Thymus (tissue), 11 donors: ENCODE results near the gene DISP3. TPM values are rescaled to one million over a fixed set of nuclear protein-coding genes. Genes with fewer than 3 reads are reported as not detected.

Experiments
- DNase-seq, 9 donors: peaks; one replicate each; pipeline ENCODE4 v3.0.0-alpha.2; 2013; ENCODE audit warnings: low spot score in 9 of 9, low read depth in 6 of 9, missing footprints in 1 of 9
- H3K27ac ChIP-seq, 2 donors: one replicate each; pipeline ENCODE4 v1.5.1; 2013; ENCODE audit warnings: control low read depth in 1 of 2, low read depth in 1 of 2, low read length in 1 of 2, mild to moderate bottlenecking in 1 of 2, moderate library complexity in 1 of 2
- H3K27me3 ChIP-seq, 2 donors: one replicate each; pipeline ENCODE4 v1.5.1; 2013; ENCODE audit warnings: low read length in 1 of 2; ENCODE audit not compliant: control insufficient read depth in 2 of 2, insufficient read depth in 1 of 2
- H3K36me3 ChIP-seq, 2 donors: one replicate each; pipeline ENCODE4 v1.5.1; 2013; ENCODE audit warnings: low read length in 1 of 2, mild to moderate bottlenecking in 1 of 2, moderate library complexity in 1 of 2; ENCODE audit not compliant: control insufficient read depth in 2 of 2, insufficient read depth in 2 of 2
- H3K4me1 ChIP-seq, 2 donors: one replicate each; pipeline ENCODE4 v1.5.1; 2013; ENCODE audit warnings: low read length in 2 of 2; ENCODE audit not compliant: control insufficient read depth in 2 of 2, insufficient read depth in 2 of 2
- H3K4me3 ChIP-seq, 2 donors: one replicate each; pipeline ENCODE4 v1.5.1; 2013; ENCODE audit warnings: low read length in 2 of 2, control low read depth in 1 of 2, mild to moderate bottlenecking in 1 of 2
- H3K9me3 ChIP-seq, 2 donors: one replicate each; pipeline ENCODE4 v1.5.1; 2013; ENCODE audit warnings: low read length in 1 of 2, mild to moderate bottlenecking in 1 of 2; ENCODE audit not compliant: control insufficient read depth in 2 of 2, insufficient read depth in 1 of 2
- WGBS: extraction: QIAGEN DNeasy Blood & Tissue Kit; methylation state at CpG from one replicate; pipeline ENCODE4 v1.1.7; 2013; 5-methylcytosine and 5-hydroxymethylcytosine counted together
- polyA plus RNA-seq: library from polyadenylated mRNA; stranded (reverse); fragments of 200-250 nt; gene quantifications from one replicate; pipeline ENCODE4 v1.2.3, GENCODE V29; 2013
- total RNA-seq: library from RNA; stranded (reverse); fragments of 120-200 nt; gene quantifications from one replicate; pipeline ENCODE4 v1.2.4, GENCODE V29; 2013
- donor health status: healthy.

Gene DISP3
- total and polyA plus RNA-seq, 2 donors, result 0.28 to 0.82 TPM

GRCh38 chr1:11539850-11540772, 61.2 kb downstream of the DISP3 start:
- Histone ChIP-seq H3K27ac (no peak overlapping the region), H3K9me3 (no peaks in the 10 kb centered on the region), H3K27me3 (peaks cover 0 to 8% of the 10 kb centered on the region in 2 donors), H3K4me3 (no peak overlapping the region), H3K36me3 (no peaks in the 10 kb centered on the region), H3K4me1 (no peaks in the 10 kb centered on the region)
- no peak for DNase-seq
- 70% methylated on average over 18 of the region's 18 CpGs for WGBS

- no peaks in the 10 kb centered on the region for H3K9me3 ChIP-seq
- H3K4me1 ChIP-seq, result no peaks in the 10 kb centered on the region
- no peaks in the 10 kb centered on the region for H3K36me3 ChIP-seq
- H3K27ac ChIP-seq, result no peak overlapping the region
- no peak for DNase-seq
- H3K4me3 ChIP-seq, result no peak overlapping the region
- H3K27me3 ChIP-seq, result peaks cover 0 to 8% of the 10 kb centered on the region in 2 donors
- WGBS, result 74% methylated on average over 12 of the region's 12 CpGs
These were observed 61.8 kb downstream of the DISP3 start for GRCh38 chr1:11540773-11541160.

GRCh38 chr1:11541236-11541635, 62.3 kb downstream of the DISP3 start:
- no peak for DNase-seq
- Histone ChIP-seq H3K4me3 (no peak overlapping the region), H3K4me1 (peaks cover 0 to under 1% of the 10 kb centered on the region in 2 donors), H3K9me3 (no peaks in the 10 kb centered on the region), H3K36me3 (no peaks in the 10 kb centered on the region), H3K27ac (no peak overlapping the region), H3K27me3 (peaks cover 0 to 8% of the 10 kb centered on the region in 2 donors)
- 94% methylated on average over 7 of the region's 7 CpGs for WGBS

GRCh38 chr1:11541956-11542355, 63.0 kb downstream of the DISP3 start:
- H3K4me1 ChIP-seq, result peaks cover 0 to 3% of the 10 kb centered on the region in 2 donors
- H3K36me3 ChIP-seq, result no peaks in the 10 kb centered on the region
- DNase-seq, result no peak
- H3K27ac ChIP-seq, result no peak overlapping the region
- peaks cover 0 to 8% of the 10 kb centered on the region in 2 donors for H3K27me3 ChIP-seq
- no peaks in the 10 kb centered on the region for H3K9me3 ChIP-seq
- WGBS, result 65% methylated on average over 7 of the region's 7 CpGs
- H3K4me3 ChIP-seq, result no peak overlapping the region

- no peaks in the 10 kb centered on the region for H3K9me3 ChIP-seq
- no peaks in the 10 kb centered on the region for H3K36me3 ChIP-seq
- WGBS, result 89% methylated on average over 4 of the region's 4 CpGs
- no peak overlapping the region for H3K4me3 ChIP-seq
- H3K4me1 ChIP-seq, result peaks cover 0 to 3% of the 10 kb centered on the region in 2 donors
- peaks cover 0 to 8% of the 10 kb centered on the region in 2 donors for H3K27me3 ChIP-seq
- H3K27ac ChIP-seq, result no peak overlapping the region
- no peak for DNase-seq
These were observed 64.4 kb downstream of the DISP3 start for GRCh38 chr1:11543392-11543791.

- DNase-seq, result no peak
- 93% methylated on average over 2 of the region's 2 CpGs for WGBS
- peaks cover 0 to 8% of the 10 kb centered on the region in 2 donors for H3K27me3 ChIP-seq
- no peak overlapping the region for H3K4me3 ChIP-seq
- no peaks in the 10 kb centered on the region for H3K36me3 ChIP-seq
- H3K4me1 ChIP-seq, result peaks cover 0 to 3% of the 10 kb centered on the region in 2 donors
- H3K9me3 ChIP-seq, result no peaks in the 10 kb centered on the region
- H3K27ac ChIP-seq, result no peak overlapping the region
These were observed 64.8 kb downstream of the DISP3 start for GRCh38 chr1:11543796-11544195.

GRCh38 chr1:11546456-11546855, 67.5 kb downstream of the DISP3 start:
- Histone ChIP-seq H3K4me3 (no peak overlapping the region), H3K9me3 (no peaks in the 10 kb centered on the region), H3K36me3 (no peaks in the 10 kb centered on the region), H3K27ac (no peak overlapping the region), H3K27me3 (no peaks in the 10 kb centered on the region), H3K4me1 (peaks cover 0 to 3% of the 10 kb centered on the region in 2 donors)
- DNase-seq, result no peak
- 83% methylated on average over 4 of the region's 4 CpGs for WGBS

GRCh38 chr1:11550664-11551283, 71.8 kb downstream of the DISP3 start:
- WGBS, result 11% methylated on average over 12 of the region's 12 CpGs
- Histone ChIP-seq H3K27me3 (peaks cover under 1 to 2% of the 10 kb centered on the region in 2 donors), H3K9me3 (no peaks in the 10 kb centered on the region), H3K4me1 (peaks cover 0 to 3% of the 10 kb centered on the region in 2 donors), H3K4me3 (no peak overlapping the region), H3K36me3 (no peaks in the 10 kb centered on the region), H3K27ac (no peak overlapping the region)
- peak; percentile 39 to 80 (median 63) for DNase-seq

GRCh38 chr1:11558276-11558675, 79.3 kb downstream of the DISP3 start:
- 9% methylated on average over 8 of the region's 8 CpGs for WGBS
- no peaks in the 10 kb centered on the region for H3K36me3 ChIP-seq
- H3K4me3 ChIP-seq, result no peak overlapping the region
- no peak for DNase-seq
- H3K4me1 ChIP-seq, result no peaks in the 10 kb centered on the region
- H3K27me3 ChIP-seq, result peaks cover 1 to 21% of the 10 kb centered on the region in 2 donors
- H3K27ac ChIP-seq, result no peak overlapping the region
- no peaks in the 10 kb centered on the region for H3K9me3 ChIP-seq
